GM12878 (cell line): Measurements from ENCODE around the gene SEC62. TPM values are rescaled to one million over a fixed set of nuclear protein-coding genes. Genes with fewer than 3 reads are reported as not detected.

Source experiments
- ATF7 ChIP-seq: fragments of 450-650 bp; IDR thresholded peaks from 2 replicates; pipeline ENCODE4 v1.6.1; 2016; ENCODE audit warnings: low read depth, mild to moderate bottlenecking
- BHLHE40 ChIP-seq, 2 experiments: fragments of 450-650 bp in 1 of 2; IDR thresholded peaks; 2 replicates each; pipeline ENCODE4 v1.6.1; 2011 to 2017; ENCODE audit warnings: low read depth in 2 of 2, borderline replicate concordance in 1 of 2, improper control_type of control experiment in 1 of 2, low read length in 1 of 2, mild to moderate bottlenecking in 1 of 2
- BMI1 ChIP-seq: fragments of 450-650 bp; IDR thresholded peaks from 2 replicates; pipeline ENCODE4 v1.6.1; 2016; ENCODE audit warnings: mild to moderate bottlenecking, moderate library complexity, borderline replicate concordance
- CBX5 ChIP-seq: sonication (generic); IDR thresholded peaks from 2 replicates; pipeline ENCODE4 v1.6.1; 2016; ENCODE audit warnings: low read depth, moderate library complexity, mild to moderate bottlenecking, inconsistent platforms
- EED ChIP-seq: sonication (generic); IDR thresholded peaks from 2 replicates; pipeline ENCODE4 v1.6.1; 2016; ENCODE audit warnings: antibody characterized with exemption, low read depth
- EP300 ChIP-seq, 2 experiments: fragments of 150-350 bp in 1 of 2; IDR thresholded peaks; 2 replicates each; pipeline ENCODE4 v1.6.1; 2011 to 2012; ENCODE audit warnings: low read depth in 2 of 2, low read length in 2 of 2, borderline replicate concordance in 1 of 2, improper control_type of control experiment in 1 of 2, inconsistent platforms in 1 of 2; ENCODE audit not compliant: control insufficient read depth in 1 of 2
- IKZF2 ChIP-seq, 2 experiments: fragments of 450-650 bp; IDR thresholded peaks; 2 replicates each; pipeline ENCODE4 v1.6.1; 2017; ENCODE audit warnings: mild to moderate bottlenecking in 2 of 2, moderate library complexity in 2 of 2
- NBN ChIP-seq: fragments of 450-650 bp; IDR thresholded peaks from 2 replicates; pipeline ENCODE4 v1.6.1; 2016
- NFYB ChIP-seq: IDR thresholded peaks from 2 replicates; pipeline ENCODE4 v1.6.1; 2011; ENCODE audit warnings: low read depth, mild to moderate bottlenecking, low read length, improper control_type of control experiment, moderate library complexity; ENCODE audit not compliant: insufficient read depth
- PML ChIP-seq: IDR thresholded peaks from 2 replicates; pipeline ENCODE4 v1.6.1; 2012; ENCODE audit warnings: low read length, inconsistent platforms
- POU2F2 ChIP-seq: IDR thresholded peaks from 3 replicates; pipeline ENCODE4 v1.6.1; 2011; ENCODE audit warnings: low read depth, mild to moderate bottlenecking, low read length, borderline replicate concordance
- SREBF2 ChIP-seq: IDR thresholded peaks from 2 replicates; pipeline ENCODE4 v1.6.1; 2012; ENCODE audit warnings: mild to moderate bottlenecking, low read length
- polyA plus RNA-seq, 11 experiments: library from polyadenylated mRNA; depleted of rRNA in 4 of 11; unstranded in 6 of 11; stranded (reverse) in 5 of 11; fragments of >200 nt; fragmentation: Nextera tagmentation in 4 of 11; fragmentation: Illumina TruSeq in 1 of 11; extraction: Ambion mirVana in 4 of 11; extraction: Trizol in 1 of 11; gene quantifications; 1 replicate in 1 of 11; 2 replicates in 10 of 11; pipeline versions ENCODE4 v1.2.1 to v1.2.3, GENCODE V29; 2011 to 2016; ENCODE audit warnings: inconsistent platforms in 2 of 11, missing spikeins in 2 of 11, low read depth in 1 of 11
- total RNA-seq, 4 experiments: library from RNA; depleted of rRNA in 3 of 4; stranded (reverse); fragments of >200 nt in 3 of 4; fragmentation: Illumina TruSeq in 1 of 4; extraction: Trizol in 1 of 4; gene quantifications; 2 replicates each; pipeline versions ENCODE4 v1.2.1 to v1.2.3, GENCODE V29; 2013 to 2021
- TF ChIP-seq, protein P1 (sequence below): IDR thresholded peaks from 2 replicates; pipeline ENCODE4 v1.6.1; 2011; ENCODE audit warnings: low read depth, mild to moderate bottlenecking, low read length, moderate library complexity, borderline replicate concordance; ENCODE audit errors: extremely low read depth
- TF ChIP-seq, protein P2 (sequence below): fragments of 450-650 bp; IDR thresholded peaks from 2 replicates; pipeline ENCODE4 v1.6.1; 2016; ENCODE audit warnings: mild to moderate bottlenecking
- TF ChIP-seq, protein P3 (sequence below): IDR thresholded peaks from 2 replicates; pipeline ENCODE4 v1.6.1; 2012; ENCODE audit warnings: mild to moderate bottlenecking, low read depth, low read length
- TF ChIP-seq, protein P4 (sequence below): IDR thresholded peaks from 2 replicates; pipeline ENCODE4 v1.6.1; 2012; ENCODE audit warnings: low read length, inconsistent platforms
- TF ChIP-seq, protein P5 (sequence below): IDR thresholded peaks from 2 replicates; pipeline ENCODE4 v1.6.1; 2011; ENCODE audit warnings: mild to moderate bottlenecking, low read depth, low read length, moderate library complexity; ENCODE audit not compliant: insufficient replicate concordance
- TF ChIP-seq, protein P6 (sequence below): fragments of 450-650 bp; IDR thresholded peaks from 2 replicates; pipeline ENCODE4 v1.6.1; 2017; ENCODE audit warnings: mild to moderate bottlenecking, low read depth, inconsistent platforms; ENCODE audit not compliant: poor library complexity, severe bottlenecking

Gene SEC62
- total and polyA plus RNA-seq, 10 of the 15 experiments (the other 5 are each of a cell fraction or from before 2014, with no cell fraction given) = 25.6 to 270 (median 94.8) TPM

DNA sequence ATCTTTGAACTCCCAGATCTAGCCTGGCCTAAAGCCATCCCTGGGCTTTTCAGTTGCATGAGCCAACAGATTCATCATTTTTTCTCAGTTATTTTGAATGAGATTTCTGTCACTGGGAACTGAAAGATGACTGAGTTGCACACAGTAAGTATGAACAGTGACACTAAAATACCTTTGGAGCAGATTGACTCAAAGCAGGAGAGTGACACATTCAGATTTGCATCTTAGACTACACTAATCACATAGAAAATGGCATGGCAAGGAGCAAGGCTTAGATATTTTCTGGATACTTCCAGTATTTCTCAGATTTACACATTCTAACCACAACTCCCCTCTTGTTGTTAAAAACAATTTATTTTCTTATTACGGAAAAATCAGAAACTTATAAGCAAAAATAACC lies 32.8 kb downstream of the SEC62 start (continued):
- TF ChIP-seq EP300 (IDR thresholded peaks at IDR 0.05; ENCODE audit: borderline replicate concordance in 1 of 2, control insufficient read depth in 1 of 2, low read depth in 2 of 2, low read length in 2 of 2) = no peak
- peak; percentile 36 for TF ChIP-seq EED
- TF ChIP-seq NBN = no peak
- TF ChIP-seq, protein P1, sequence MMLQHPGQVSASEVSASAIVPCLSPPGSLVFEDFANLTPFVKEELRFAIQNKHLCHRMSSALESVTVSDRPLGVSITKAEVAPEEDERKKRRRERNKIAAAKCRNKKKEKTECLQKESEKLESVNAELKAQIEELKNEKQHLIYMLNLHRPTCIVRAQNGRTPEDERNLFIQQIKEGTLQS = no peak
- peak; percentile 91; the same call in 2 of the 3 replicates for TF ChIP-seq POU2F2
- TF ChIP-seq, protein P2, sequence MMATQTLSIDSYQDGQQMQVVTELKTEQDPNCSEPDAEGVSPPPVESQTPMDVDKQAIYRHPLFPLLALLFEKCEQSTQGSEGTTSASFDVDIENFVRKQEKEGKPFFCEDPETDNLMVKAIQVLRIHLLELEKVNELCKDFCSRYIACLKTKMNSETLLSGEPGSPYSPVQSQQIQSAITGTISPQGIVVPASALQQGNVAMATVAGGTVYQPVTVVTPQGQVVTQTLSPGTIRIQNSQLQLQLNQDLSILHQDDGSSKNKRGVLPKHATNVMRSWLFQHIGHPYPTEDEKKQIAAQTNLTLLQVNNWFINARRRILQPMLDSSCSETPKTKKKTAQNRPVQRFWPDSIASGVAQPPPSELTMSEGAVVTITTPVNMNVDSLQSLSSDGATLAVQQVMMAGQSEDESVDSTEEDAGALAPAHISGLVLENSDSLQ = peak; percentile 68; the same call in 1 of the 2 replicates
- TF ChIP-seq PML = peak; percentile 65; the same call in 1 of the 2 replicates
- TF ChIP-seq IKZF2 (IDR thresholded peaks at IDR 0.05) = no peak
- 0 out of 2 replicates have a peak, but pooled peaks have one; percentile 46 for TF ChIP-seq CBX5
- TF ChIP-seq SREBF2 = no peak
- TF ChIP-seq, protein P3, sequence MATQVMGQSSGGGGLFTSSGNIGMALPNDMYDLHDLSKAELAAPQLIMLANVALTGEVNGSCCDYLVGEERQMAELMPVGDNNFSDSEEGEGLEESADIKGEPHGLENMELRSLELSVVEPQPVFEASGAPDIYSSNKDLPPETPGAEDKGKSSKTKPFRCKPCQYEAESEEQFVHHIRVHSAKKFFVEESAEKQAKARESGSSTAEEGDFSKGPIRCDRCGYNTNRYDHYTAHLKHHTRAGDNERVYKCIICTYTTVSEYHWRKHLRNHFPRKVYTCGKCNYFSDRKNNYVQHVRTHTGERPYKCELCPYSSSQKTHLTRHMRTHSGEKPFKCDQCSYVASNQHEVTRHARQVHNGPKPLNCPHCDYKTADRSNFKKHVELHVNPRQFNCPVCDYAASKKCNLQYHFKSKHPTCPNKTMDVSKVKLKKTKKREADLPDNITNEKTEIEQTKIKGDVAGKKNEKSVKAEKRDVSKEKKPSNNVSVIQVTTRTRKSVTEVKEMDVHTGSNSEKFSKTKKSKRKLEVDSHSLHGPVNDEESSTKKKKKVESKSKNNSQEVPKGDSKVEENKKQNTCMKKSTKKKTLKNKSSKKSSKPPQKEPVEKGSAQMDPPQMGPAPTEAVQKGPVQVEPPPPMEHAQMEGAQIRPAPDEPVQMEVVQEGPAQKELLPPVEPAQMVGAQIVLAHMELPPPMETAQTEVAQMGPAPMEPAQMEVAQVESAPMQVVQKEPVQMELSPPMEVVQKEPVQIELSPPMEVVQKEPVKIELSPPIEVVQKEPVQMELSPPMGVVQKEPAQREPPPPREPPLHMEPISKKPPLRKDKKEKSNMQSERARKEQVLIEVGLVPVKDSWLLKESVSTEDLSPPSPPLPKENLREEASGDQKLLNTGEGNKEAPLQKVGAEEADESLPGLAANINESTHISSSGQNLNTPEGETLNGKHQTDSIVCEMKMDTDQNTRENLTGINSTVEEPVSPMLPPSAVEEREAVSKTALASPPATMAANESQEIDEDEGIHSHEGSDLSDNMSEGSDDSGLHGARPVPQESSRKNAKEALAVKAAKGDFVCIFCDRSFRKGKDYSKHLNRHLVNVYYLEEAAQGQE = no peak
- TF ChIP-seq ATF7 = 0 out of 2 replicates have a peak, but pooled peaks have one; percentile 18
- TF ChIP-seq BMI1 = no peak
- TF ChIP-seq BHLHE40 (IDR thresholded peaks at IDR 0.05; ENCODE audit: borderline replicate concordance in 1 of 2, low read depth in 2 of 2, low read length in 1 of 2) = no peak
- TF ChIP-seq, protein P4, sequence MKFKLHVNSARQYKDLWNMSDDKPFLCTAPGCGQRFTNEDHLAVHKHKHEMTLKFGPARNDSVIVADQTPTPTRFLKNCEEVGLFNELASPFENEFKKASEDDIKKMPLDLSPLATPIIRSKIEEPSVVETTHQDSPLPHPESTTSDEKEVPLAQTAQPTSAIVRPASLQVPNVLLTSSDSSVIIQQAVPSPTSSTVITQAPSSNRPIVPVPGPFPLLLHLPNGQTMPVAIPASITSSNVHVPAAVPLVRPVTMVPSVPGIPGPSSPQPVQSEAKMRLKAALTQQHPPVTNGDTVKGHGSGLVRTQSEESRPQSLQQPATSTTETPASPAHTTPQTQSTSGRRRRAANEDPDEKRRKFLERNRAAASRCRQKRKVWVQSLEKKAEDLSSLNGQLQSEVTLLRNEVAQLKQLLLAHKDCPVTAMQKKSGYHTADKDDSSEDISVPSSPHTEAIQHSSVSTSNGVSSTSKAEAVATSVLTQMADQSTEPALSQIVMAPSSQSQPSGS = peak; percentile 91
- TF ChIP-seq, protein P5, sequence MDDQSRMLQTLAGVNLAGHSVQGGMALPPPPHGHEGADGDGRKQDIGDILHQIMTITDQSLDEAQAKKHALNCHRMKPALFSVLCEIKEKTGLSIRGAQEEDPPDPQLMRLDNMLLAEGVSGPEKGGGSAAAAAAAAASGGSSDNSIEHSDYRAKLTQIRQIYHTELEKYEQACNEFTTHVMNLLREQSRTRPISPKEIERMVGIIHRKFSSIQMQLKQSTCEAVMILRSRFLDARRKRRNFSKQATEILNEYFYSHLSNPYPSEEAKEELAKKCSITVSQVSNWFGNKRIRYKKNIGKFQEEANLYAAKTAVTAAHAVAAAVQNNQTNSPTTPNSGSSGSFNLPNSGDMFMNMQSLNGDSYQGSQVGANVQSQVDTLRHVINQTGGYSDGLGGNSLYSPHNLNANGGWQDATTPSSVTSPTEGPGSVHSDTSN = peak; percentile 19
- TF ChIP-seq NFYB = no peak
- TF ChIP-seq, protein P6, sequence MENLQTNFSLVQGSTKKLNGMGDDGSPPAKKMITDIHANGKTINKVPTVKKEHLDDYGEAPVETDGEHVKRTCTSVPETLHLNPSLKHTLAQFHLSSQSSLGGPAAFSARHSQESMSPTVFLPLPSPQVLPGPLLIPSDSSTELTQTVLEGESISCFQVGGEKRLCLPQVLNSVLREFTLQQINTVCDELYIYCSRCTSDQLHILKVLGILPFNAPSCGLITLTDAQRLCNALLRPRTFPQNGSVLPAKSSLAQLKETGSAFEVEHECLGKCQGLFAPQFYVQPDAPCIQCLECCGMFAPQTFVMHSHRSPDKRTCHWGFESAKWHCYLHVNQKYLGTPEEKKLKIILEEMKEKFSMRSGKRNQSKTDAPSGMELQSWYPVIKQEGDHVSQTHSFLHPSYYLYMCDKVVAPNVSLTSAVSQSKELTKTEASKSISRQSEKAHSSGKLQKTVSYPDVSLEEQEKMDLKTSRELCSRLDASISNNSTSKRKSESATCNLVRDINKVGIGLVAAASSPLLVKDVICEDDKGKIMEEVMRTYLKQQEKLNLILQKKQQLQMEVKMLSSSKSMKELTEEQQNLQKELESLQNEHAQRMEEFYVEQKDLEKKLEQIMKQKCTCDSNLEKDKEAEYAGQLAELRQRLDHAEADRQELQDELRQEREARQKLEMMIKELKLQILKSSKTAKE = no peak
